Iris pigment epithelial cell (primary cell): ENCODE data around the gene PPP1R26.

Source experiments
- DNase-seq: peaks from one replicate; pipeline ENCODE4 v3.0.0-alpha.2; 2011; ENCODE audit warnings: low read depth

The PPP1R26 gene

GRCh38 chr9:135464181-135464580 lies 15.4 kb upstream of the PPP1R26 start:
- no peak for DNase-seq

GRCh38 chr9:135468854-135469521 lies 10.6 kb upstream of the PPP1R26 start:
- peak; percentile 47 for DNase-seq

DNA sequence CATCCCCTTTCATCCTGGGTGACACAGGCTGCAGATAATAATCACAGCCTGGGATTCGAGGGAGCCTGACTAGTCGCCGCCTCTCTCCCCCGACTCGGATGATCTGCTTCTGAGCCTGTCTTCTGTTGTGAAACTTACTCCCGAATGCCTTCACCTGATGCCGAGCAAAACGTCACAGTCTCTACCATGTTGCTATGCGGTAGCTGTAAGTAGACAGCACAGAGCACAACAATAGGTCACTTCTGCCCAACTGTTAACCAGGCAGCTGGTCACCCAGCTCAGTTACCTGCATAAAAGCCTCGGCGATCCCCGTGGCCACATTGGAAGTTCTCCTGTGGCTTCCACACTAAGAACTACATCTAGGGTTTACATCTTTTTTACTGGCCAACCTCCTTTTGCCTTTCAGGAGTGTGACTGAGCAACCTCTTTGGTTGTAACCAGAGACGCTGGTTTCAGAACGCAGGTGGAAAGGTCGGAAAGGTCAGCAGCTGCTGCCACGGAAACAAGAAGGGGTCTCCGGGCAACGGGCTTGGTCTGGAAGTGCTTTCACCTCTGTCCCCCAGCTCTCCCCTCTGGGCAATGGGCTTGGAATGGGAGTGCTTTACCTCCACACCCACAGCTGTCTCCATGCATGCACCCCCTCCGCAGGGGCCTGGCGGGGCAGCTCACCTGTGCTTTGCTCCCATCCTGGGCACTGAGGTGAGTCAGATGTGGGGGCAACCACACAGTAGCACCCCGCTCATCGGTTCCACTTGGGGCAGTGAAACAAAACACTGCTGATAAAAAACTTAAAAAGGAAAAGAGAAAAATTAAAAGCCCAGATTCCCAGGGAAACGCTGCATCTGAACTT lies 7.6 kb upstream of the PPP1R26 start:
- DNase-seq = no peak

DNA sequence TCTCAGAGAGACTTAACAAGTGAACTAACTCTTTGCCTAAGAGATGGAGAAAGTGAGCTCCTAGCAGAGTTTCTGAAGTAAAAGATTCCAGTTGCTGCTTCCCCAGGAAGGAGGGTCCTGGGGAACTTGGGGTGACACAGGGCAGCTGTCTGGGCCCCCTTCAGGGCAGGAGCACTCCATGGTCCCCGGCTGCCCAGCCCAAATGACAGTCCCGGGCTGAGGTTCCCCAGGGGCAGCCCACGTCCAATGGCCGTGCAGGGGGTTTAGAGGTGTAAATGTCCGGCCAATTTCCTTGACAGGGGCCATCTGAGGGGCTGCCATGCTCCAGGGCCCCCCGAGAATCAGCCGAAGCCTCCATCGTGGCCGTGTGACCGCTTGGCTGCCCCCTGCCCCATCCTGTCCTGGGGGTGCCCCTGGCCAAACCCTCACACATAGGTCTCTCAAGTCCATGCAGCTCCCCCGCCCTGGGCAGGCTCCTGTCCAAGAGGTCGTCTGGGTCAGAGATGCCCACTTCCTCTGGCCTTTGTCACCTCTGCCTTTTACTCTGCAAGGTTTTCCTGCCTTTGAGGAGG lies 5.5 kb upstream of the PPP1R26 start:
- no peak for DNase-seq

DNA sequence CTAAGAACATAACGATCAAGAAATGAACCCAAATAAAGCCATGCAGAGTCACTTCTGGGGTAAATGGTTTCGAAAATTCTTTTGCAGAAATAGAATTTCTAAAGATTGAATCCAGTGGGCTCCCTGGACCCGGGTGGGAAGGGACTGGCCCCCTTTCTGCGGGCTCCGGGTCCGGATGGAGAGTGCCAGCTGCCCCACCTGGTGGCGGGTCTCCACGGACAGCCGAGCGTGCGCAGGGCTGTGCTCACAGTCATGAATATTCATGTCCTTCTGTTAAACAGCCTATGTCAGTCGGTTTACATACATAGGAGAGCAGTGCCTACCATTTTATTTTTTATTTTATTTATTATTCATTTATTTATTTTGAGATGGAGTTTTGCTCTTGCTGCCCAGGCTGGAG lies 4.7 kb upstream of the PPP1R26 start:
- DNase-seq = peak; percentile 23

- peak; percentile 22 for DNase-seq
Measured at GRCh38 chr9:135476561-135477355, 2.8 kb upstream of the PPP1R26 start.

GRCh38 chr9:135478191-135478590 lies 1.4 kb upstream of the PPP1R26 start:
- no peak for DNase-seq

DNA sequence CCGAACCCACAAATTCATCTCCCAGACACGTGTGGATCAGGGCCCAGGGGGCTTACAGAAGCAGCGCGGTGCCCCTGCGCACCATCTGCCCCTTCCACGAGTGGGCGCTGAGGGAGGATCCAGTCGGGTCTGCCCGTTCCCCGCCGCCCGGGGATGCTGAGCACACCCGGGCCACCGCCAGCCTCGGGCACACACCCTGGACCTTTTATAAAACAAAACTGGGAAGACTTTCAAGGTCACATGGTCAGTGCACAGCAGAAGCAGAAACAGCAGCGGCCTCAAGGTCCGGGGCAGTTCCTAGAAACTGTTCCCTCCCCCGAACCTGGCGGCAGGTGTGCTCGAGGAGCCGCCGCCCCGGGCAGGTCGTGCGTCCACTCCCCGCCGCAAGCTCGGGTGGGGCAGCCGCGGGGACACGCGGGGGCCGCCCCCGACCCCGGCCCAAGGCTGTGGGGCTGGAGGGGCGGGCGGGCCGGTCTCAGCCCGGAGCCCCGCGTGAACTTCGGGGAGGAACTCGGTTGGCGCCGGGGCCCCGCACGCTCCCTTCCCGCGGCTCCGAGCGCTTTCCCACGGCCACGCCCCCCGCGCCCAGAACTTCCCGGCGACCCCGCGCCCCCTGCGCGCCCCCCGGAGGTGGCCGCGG lies 633 bp upstream of the PPP1R26 start:
- no peak for DNase-seq

DNA sequence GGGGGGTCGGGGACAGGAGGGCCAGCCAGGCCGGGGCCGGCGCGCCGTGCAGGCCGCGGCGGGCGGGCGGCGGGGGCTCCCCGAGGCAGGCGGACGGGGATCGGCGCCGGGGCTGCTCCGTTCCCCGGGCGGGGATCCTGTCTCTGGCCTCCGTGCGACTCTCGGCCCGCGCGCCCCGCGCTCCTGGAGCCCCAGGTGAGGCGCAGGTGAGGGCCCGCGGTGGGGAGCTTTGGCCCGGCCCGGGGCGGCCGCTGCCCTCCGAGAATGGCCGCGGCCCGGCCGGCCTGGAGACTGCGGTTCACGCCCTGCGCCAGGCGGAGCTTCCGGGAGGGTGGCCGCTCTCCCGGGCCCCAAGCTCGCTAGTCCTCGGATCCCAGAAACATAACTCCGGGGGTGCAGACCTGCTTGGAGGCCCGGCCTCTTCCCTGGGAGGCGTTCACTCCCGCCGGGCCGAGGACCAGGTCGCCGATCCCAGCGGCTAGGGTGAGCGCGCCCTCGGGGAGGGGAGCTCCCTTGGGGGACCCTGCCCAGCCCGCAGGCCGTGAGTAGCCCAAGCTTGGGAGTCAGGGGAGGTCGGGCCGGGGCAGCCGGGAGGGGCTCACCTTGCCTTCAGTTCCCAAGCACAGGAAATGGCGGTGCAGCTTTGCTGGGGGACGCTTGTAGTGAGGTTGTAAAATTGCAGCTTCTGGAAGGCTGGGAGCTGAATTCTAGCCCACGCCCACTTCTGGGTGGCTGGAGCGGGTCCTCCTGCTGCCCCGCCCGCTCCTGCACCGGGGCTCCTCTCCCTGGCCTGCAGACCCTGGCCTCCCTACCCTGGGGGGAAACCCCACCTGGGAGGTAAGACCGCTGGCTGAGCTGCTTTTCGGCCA lies 723 bp downstream of the PPP1R26 start:
- peak; percentile 37 for DNase-seq

- DNase-seq = no peak
Measured at GRCh38 chr9:135480940-135481310, 1.3 kb downstream of the PPP1R26 start.

- DNase-seq = no peak
Measured at GRCh38 chr9:135482015-135482754, 2.6 kb downstream of the PPP1R26 start.

DNA sequence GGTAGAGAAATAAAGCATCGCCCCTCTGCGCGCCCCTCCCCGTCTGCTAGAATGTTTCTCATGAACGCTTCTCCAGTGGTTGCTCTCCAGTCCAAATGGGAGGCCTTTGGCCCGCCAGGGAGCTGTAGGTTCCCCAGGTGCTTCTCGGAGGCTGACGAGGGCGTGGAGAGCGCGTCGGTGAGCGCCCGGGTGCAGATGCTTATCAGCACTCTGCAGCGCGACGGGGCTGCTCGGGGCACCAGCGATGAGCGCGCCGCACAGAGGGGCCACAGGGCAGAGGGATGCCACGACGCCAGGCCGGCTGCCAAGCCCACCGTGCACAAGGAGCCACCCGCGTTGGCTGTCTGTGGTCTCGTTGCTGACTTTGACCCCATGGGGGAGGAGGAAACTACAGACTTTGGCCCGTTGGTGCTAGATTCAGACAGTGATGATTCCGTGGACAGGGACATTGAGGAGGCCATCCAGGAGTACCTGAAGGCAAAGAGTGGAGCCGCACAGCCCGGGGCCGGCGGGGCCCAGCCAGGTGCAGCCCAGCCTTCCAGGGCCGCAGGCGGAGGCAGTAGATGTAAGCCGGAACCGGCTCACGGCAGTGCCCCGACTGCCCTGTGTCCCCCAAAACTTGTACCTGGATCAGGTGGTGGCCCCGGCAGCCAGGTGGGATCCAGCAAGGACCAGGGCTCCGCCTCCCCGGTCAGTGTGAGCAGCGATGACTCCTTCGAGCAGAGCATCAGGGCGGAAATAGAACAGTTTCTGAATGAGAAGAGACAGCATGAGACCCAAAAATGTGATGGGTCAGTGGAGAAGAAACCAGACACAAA lies 5.1 kb downstream of the PPP1R26 start:
- DNase-seq = no peak

DNA sequence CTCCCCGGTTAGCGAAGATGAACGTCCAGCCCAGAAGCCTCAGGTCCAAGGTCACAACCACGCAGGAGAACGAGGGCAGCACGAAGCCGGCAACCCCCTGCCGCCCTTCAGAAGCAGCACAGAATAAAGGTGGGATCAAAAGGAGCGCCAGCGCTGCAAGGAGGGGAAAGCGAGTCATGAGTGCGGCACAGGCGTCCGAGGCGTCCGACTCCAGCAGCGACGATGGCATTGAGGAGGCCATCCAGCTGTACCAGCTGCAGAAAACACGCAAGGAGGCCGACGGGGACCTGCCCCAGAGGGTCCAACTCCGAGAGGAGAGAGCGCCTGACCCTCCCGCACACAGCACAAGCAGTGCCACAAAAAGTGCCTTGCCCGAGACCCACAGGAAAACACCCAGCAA lies 5.8 kb downstream of the PPP1R26 start:
- DNase-seq = no peak

DNA sequence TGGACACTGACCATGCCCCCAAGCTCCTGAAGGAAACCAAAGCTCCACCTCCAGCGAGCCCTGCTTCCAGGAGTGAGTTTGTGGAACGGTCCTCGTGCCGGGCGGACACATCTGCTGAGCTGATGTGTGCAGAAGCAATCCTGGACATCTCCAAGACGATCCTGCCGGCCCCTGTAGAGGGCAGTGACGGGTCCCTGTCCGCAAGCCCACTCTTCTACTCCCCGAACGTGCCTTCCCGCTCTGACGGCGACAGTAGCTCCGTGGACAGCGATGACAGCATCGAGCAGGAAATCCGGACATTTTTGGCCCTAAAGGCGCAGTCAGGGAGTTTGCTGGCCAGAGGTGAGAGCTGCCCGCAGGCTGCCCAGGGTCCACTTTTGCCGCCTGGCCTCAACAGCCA lies 6.2 kb downstream of the PPP1R26 start:
- no peak for DNase-seq

GRCh38 chr9:135486267-135487065 lies 6.9 kb downstream of the PPP1R26 start:
- DNase-seq = no peak

DNA sequence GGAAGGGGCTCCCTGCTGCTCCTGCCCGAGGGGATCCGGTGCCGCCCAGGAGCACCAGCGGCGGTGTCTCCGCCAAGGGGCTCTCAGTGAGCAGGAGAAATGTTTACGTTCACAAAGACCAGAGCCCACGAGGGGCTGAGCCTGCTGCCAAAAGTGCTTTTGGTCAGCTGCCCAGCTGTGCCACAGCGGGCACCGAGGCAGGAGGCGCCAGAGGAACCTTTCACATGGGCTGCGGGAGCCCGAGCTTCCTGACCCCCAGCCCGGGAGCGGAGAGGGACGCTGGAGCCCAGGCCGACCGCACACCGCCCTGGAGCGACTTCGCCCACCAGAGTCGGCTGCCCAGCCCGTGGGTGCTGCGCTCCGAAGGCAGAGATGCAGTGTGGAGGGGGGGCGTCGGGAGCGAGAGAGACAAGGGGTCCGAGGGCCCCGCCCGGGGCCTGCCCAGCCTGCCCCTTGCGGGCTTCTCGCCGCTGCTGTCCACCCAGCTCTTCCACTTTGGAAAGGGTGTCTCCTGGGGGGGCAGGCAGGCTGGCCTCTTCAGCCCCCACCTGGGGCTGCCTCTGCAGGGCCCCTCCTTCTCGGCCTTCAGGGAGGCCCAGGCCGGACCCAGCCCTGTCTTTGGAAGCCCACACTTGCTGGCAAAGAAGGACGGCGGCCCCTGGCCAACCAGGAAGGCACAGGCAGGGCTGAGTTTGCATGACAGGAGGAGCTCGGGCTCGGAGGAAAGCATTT lies 7.9 kb downstream of the PPP1R26 start:
- DNase-seq = no peak

DNA sequence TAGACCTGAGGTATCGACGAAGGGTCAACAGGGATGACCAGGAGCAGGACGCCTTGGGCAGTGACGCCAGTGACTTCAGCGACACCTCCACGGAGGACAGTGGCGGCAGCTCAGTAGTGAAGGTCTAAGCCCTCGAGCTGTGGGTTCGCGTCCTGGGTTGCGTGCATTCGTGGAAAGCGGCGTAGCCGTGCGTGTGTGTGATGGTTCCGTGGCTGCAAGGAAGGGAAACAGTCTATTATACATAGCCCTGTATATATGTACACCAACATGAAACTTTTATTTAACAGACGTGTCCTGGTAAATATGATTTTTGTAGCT lies 8.4 kb downstream of the PPP1R26 start:
- no peak for DNase-seq

- no peak for DNase-seq
Measured at GRCh38 chr9:135488527-135488926, 8.9 kb downstream of the PPP1R26 start.
